GM20000 (cell line): ENCODE results near the gene LRRFIP2.

Experiments
- DNase-seq: peaks from one replicate; pipeline ENCODE4 v3.0.0; 2012; ENCODE audit warnings: low spot score
- TF ChIP-seq, protein P1 (sequence below): IDR thresholded peaks from 2 replicates; pipeline ENCODE4 v1.5.1; 2012; ENCODE audit warnings: mild to moderate bottlenecking, control low read depth; ENCODE audit errors: extremely low read depth, missing control alignments

Gene LRRFIP2

DNA sequence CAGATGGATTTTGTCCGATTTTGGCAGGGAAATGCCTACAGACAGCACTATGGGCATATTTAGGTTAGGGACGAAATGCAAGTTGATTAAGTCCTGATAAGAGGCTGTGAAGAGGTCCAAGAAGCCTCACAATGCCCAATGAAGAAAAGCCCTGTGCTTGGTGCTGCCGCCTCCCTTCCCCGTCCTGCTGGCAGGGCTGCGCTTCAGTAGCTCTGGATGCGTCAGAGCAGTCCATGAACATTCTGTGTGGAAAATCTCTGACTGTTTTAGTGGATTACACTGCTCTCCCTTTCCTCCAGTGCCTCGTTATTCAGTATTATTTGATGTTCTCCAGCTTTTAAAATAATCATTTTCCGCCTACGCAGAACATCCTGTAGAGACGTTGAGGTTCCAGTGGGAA lies 141.4 kb downstream of the LRRFIP2 start:
- no peak for DNase-seq
- TF ChIP-seq, protein P1, sequence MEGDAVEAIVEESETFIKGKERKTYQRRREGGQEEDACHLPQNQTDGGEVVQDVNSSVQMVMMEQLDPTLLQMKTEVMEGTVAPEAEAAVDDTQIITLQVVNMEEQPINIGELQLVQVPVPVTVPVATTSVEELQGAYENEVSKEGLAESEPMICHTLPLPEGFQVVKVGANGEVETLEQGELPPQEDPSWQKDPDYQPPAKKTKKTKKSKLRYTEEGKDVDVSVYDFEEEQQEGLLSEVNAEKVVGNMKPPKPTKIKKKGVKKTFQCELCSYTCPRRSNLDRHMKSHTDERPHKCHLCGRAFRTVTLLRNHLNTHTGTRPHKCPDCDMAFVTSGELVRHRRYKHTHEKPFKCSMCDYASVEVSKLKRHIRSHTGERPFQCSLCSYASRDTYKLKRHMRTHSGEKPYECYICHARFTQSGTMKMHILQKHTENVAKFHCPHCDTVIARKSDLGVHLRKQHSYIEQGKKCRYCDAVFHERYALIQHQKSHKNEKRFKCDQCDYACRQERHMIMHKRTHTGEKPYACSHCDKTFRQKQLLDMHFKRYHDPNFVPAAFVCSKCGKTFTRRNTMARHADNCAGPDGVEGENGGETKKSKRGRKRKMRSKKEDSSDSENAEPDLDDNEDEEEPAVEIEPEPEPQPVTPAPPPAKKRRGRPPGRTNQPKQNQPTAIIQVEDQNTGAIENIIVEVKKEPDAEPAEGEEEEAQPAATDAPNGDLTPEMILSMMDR: no peak

GRCh38 chr3:37031096-37031682 lies 143.2 kb downstream of the LRRFIP2 start:
- TF ChIP-seq, protein P1: no peak
- no peak for DNase-seq

- TF ChIP-seq, protein P1: no peak
- no peak for DNase-seq
Measured at GRCh38 chr3:37030588-37030987, 143.8 kb downstream of the LRRFIP2 start.

DNA sequence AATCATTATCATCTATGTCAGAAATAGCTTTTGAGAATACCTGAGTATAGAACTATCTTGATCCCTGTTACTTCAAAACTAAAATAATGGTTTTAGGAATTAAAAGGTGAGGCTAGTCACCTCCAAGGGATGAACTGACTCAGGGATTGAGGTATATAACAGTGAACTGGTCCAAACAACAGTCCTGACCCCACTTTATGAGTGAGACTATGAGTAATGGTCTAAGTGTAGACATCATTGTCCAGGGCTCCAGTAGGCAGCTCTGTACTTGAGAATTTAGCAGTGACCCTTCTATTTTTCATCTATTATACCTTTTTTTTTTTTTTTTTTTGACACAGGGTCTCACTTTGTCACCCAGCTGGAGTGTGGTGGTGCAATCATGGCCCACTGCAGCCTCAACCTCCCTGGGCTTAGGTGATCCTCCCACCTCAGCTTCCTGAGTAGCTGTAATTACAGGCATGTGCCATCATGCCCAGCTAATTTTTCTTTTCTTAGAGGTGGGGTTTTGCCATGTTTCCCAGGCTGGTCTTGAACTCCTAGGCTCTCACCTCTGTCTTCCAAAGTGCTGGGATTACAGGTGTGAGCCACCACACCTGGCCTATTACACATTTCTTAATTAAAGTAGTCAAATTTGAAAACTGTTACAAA lies 144.7 kb downstream of the LRRFIP2 start:
- DNase-seq: no peak
- TF ChIP-seq, protein P1: no peak

DNA sequence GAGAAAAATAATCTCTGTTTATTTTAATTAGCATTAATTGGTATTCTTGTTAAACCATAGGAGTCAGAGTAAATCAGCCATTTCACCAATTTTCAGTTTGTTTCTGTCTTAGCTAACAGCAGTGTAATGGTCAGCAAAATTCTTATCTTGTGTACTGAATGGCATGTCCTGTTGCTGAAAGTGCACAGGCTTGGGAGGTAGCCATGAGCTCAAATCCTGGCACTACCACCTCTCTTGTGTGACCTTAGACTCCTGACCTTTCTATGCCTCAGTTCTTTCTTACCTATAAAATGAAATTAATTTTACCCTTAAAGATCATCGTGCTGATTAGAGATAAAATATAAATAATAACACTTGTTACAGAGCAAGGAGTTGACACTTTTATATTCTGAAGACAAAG lies 145.3 kb downstream of the LRRFIP2 start:
- no peak for DNase-seq
- TF ChIP-seq, protein P1: no peak

DNA sequence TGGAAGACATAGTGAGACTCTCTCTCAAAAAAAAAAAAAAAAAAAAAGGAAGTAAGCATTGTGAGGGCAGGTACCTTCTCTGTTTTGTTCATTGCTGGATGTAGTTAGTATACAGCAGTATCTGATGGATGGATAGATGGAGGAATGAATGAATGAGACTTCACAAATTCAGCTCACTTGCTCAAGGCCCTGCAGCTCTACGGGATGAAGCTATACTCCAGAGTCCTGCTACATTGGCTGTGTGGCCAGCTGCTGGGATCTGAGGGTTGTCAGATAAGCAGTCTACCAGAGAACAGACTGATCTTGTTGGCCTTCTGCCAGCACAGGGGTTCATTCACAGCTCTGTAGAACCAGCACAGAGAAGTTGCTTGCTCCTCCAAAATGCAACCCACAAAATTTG lies 146.1 kb downstream of the LRRFIP2 start:
- TF ChIP-seq, protein P1: no peak
- no peak for DNase-seq

DNA sequence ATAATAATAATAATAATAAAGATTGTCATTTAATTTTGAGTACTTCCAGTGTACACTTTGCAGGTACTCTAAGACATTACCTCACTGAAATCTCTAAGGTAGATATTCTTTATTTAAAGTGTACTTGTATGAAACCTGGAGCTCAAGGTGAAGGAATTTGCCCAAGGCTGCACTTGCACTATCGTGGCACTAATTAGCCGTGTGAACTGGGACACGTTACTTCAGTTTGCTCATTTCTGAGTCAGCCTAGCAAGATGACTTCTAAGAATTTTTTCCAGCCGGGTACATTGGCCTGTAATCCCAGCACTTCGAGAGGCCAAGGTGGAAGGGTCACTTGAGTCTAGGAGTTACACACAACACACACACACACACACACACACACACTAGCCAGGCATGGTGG lies 147.5 kb downstream of the LRRFIP2 start:
- TF ChIP-seq, protein P1: no peak
- DNase-seq: no peak
